Duodenal mucosa (tissue), 2 donors: Measurements from ENCODE around the gene IL24.
"Not testable (repeated sequence)": the region's sequence is repeated elsewhere in the genome, so short reads cannot be mapped to it uniquely, and the experiment has no call there.

Experiments
- H3K27ac ChIP-seq: one replicate; pipeline ENCODE4 v1.7.0; 2013; ENCODE audit warnings: low read depth, low read length
- H3K27me3 ChIP-seq, 2 donors: one replicate each; pipeline ENCODE4 v1.7.0; 2013; ENCODE audit warnings: low read length in 2 of 2, control low read depth in 1 of 2; ENCODE audit not compliant: insufficient read depth in 2 of 2, control insufficient read depth in 1 of 2
- H3K36me3 ChIP-seq, 2 donors: one replicate each; pipeline ENCODE4 v1.7.0; 2013; ENCODE audit warnings: low read length in 2 of 2, control low read depth in 1 of 2; ENCODE audit not compliant: insufficient read depth in 2 of 2, control insufficient read depth in 1 of 2
- H3K4me1 ChIP-seq, 2 donors: one replicate each; pipeline ENCODE4 v1.7.0; 2013; ENCODE audit warnings: low read length in 2 of 2, control low read depth in 1 of 2; ENCODE audit not compliant: insufficient read depth in 2 of 2, control insufficient read depth in 1 of 2
- H3K4me3 ChIP-seq, 2 donors: one replicate each; pipeline ENCODE4 v1.7.0; 2013; ENCODE audit warnings: low read length in 2 of 2, low read depth in 1 of 2
- H3K9ac ChIP-seq, 2 donors: one replicate each; pipeline ENCODE4 v1.7.0; 2013; ENCODE audit warnings: low read length in 2 of 2, low read depth in 1 of 2
- H3K9me3 ChIP-seq, 2 donors: one replicate each; pipeline ENCODE4 v1.7.0; 2013; ENCODE audit warnings: low read length in 2 of 2, control low read depth in 1 of 2; ENCODE audit not compliant: control insufficient read depth in 1 of 2

The IL24 gene, protein sequence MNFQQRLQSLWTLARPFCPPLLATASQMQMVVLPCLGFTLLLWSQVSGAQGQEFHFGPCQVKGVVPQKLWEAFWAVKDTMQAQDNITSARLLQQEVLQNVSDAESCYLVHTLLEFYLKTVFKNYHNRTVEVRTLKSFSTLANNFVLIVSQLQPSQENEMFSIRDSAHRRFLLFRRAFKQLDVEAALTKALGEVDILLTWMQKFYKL

DNA sequence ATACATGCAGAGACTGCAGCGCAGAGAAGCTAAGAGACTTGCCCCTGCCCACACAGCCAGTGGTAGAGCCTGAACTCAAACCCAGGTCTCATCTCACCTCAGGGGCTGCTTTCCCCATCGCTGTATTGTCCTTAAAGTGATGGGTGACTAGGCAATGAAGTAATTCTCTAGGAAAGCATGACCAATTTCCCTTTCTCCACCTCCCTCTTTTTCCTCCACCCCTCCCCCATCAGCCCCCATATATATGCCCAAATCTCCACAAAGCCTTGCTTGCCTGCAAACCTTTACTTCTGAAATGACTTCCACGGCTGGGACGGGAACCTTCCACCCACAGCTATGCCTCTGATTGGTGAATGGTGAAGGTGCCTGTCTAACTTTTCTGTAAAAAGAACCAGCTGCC, at the start of gene IL24:
TSS of gene IL24 (plus strand) at position 269 of the 400 bp plus-strand sequence. CDS start 390 bp downstream, outside the sequence.
- H3K9ac ChIP-seq: no peak within 1 kb of the TSS
- no peaks in the 10 kb centered on the region for H3K36me3 ChIP-seq
- no peaks in the 10 kb centered on the region for H3K4me1 ChIP-seq
- H3K27me3 ChIP-seq: no peaks in the 10 kb centered on the region
- no peaks in the 10 kb centered on the region for H3K9me3 ChIP-seq
- no peak within 1 kb of the TSS for H3K27ac ChIP-seq
- H3K4me3 ChIP-seq: no peak within 1 kb of the TSS

- no peak overlapping the region for H3K4me3 ChIP-seq
- no peak overlapping the region for H3K27ac ChIP-seq
- H3K4me1 ChIP-seq: no peaks in the 10 kb centered on the region
- H3K9me3 ChIP-seq: no peaks in the 10 kb centered on the region
- no peaks in the 10 kb centered on the region for H3K27me3 ChIP-seq
- no peak overlapping the region for H3K9ac ChIP-seq
- H3K36me3 ChIP-seq: no peaks in the 10 kb centered on the region
Measured at GRCh38 chr1:206847946-206848345, 49.3 kb upstream of the IL24 start.

DNA sequence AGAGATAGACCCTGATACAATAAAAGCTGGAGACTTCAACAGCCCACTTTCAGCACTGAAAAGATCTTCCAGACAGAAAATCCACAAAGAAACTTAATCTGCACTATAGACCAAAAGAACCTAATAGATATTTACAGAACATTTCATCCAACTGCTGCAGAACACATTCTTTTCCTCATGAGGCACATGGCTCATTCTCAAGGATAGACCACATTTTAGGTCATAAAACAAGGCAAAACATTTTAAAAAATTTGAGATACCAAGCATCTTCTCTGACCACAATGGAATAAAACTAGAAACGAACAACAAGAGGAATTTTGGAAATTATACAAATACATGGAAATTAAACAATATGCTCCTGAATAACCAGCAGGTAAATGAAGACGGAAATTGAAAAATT, 46.8 kb upstream of the IL24 start:
- Histone ChIP-seq H3K27ac (no peak overlapping the region), H3K27me3 (no peaks in the 10 kb centered on the region), H3K4me1 (no peaks in the 10 kb centered on the region), H3K9me3 (no peaks in the 10 kb centered on the region), H3K36me3 (no peaks in the 10 kb centered on the region), H3K4me3 (no peak overlapping the region), H3K9ac (no peak overlapping the region)

- H3K4me1 ChIP-seq: no peaks in the 10 kb centered on the region
- H3K4me3 ChIP-seq: no peak overlapping the region
- no peaks in the 10 kb centered on the region for H3K9me3 ChIP-seq
- no peaks in the 10 kb centered on the region for H3K36me3 ChIP-seq
- no peaks in the 10 kb centered on the region for H3K27me3 ChIP-seq
- H3K9ac ChIP-seq: no peak overlapping the region
- H3K27ac ChIP-seq: no peak overlapping the region
Measured at GRCh38 chr1:206851341-206852010, 45.8 kb upstream of the IL24 start.

GRCh38 chr1:206852662-206853061, 44.6 kb upstream of the IL24 start:
- not testable (repeated sequence) for H3K9me3 ChIP-seq, H3K36me3 ChIP-seq, H3K4me3 ChIP-seq, H3K27ac ChIP-seq, H3K27me3 ChIP-seq, H3K4me1 ChIP-seq, H3K9ac ChIP-seq

DNA sequence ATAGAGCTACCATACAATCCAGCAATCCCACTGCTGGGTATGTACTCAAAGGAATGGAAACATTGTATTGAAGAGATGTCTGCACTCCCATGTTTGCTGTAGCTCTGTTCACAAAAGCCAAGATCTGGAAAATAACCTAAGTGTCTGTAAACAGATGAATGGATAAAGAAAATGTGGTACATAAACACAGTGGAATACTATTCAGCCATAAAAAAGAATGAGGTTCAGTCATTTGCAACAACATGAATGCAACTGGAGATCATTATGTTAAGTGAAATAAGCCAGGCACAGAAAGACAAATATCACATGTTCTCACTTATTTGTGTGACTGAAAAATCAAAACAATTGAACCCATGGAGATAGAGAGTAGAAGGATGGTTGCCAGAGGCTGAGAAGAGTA, 43.5 kb upstream of the IL24 start:
- not testable (repeated sequence) for H3K4me3 ChIP-seq, H3K36me3 ChIP-seq, H3K27me3 ChIP-seq, H3K9ac ChIP-seq, H3K27ac ChIP-seq, H3K9me3 ChIP-seq, H3K4me1 ChIP-seq

- H3K27ac ChIP-seq: no peak overlapping the region
- no peaks in the 10 kb centered on the region for H3K36me3 ChIP-seq
- H3K4me3 ChIP-seq: no peak overlapping the region
- H3K9ac ChIP-seq: no peak overlapping the region
- H3K9me3 ChIP-seq: no peaks in the 10 kb centered on the region
- H3K27me3 ChIP-seq: no peaks in the 10 kb centered on the region
- no peaks in the 10 kb centered on the region for H3K4me1 ChIP-seq
Measured at GRCh38 chr1:206854401-206855129, 42.7 kb upstream of the IL24 start.

DNA sequence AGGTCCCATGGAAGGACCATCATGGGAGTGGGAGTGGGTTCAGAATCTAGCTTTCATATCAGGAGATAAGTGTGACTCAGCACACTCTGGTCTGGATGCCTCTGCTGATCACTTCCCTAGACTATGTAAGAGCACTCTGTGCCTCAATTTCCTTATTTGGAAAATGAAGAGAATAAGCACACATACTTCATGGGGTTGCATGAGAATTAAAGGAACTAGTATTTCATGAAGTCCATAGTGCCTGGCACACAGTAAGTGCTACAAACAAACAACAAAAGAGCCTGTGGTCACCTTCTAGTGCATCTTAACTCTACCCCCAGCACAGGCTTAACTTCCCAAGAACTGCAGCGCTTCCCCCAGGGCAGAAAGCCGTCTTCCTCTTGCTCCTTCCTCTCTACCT, 41.4 kb upstream of the IL24 start:
- H3K4me1 ChIP-seq: no peaks in the 10 kb centered on the region
- no peaks in the 10 kb centered on the region for H3K9me3 ChIP-seq
- H3K36me3 ChIP-seq: no peaks in the 10 kb centered on the region
- no peak overlapping the region for H3K4me3 ChIP-seq
- H3K27me3 ChIP-seq: peaks cover 0 to 2% of the 10 kb centered on the region in 2 donors
- no peak overlapping the region for H3K27ac ChIP-seq
- H3K9ac ChIP-seq: no peak overlapping the region

- H3K27me3 ChIP-seq: peaks cover 0 to 6% of the 10 kb centered on the region in 2 donors
Measured at GRCh38 chr1:206856674-206857464, 40.4 kb upstream of the IL24 start.

GRCh38 chr1:206859082-206859521, 38.1 kb upstream of the IL24 start:
- Histone ChIP-seq H3K36me3 (no peaks in the 10 kb centered on the region), H3K9me3 (no peaks in the 10 kb centered on the region), H3K9ac (no peak overlapping the region), H3K27ac (no peak overlapping the region), H3K27me3 (peaks cover 0 to 6% of the 10 kb centered on the region in 2 donors), H3K4me3 (no peak overlapping the region), H3K4me1 (no peaks in the 10 kb centered on the region)

More at GRCh38 chr1:206856674-206857464, 40.4 kb upstream of the IL24 start:
- Histone ChIP-seq H3K4me1 (no peaks in the 10 kb centered on the region), H3K4me3 (no peak overlapping the region), H3K36me3 (no peaks in the 10 kb centered on the region), H3K9ac (no peak overlapping the region), H3K27ac (no peak overlapping the region), H3K9me3 (no peaks in the 10 kb centered on the region)
